K562 (cell line): Measurements from ENCODE around the gene NFKB2. TPM values are rescaled to one million over a fixed set of nuclear protein-coding genes. Genes with fewer than 3 reads are reported as not detected.

Experiments used
- CBX3 ChIP-seq, 2 experiments: IDR thresholded peaks; 1 replicate in 1 of 2; 2 replicates in 1 of 2; pipeline ENCODE4 v1.6.1; 2012; ENCODE audit warnings: inconsistent platforms in 2 of 2, low read length in 2 of 2, borderline replicate concordance in 1 of 2, control low read depth in 1 of 2
- CHCHD3 ChIP-seq: fragments of 250-450 bp; sonication (Bioruptor Pico); IDR thresholded peaks from 2 replicates; pipeline ENCODE4 v2.1.2; 2022; ENCODE audit warnings: mild to moderate bottlenecking
- COPS2 ChIP-seq: fragments of 450-650 bp; conservative IDR thresholded peaks from 2 replicates; pipeline ENCODE4 v1.6.1; 2016; ENCODE audit warnings: mild to moderate bottlenecking, moderate library complexity
- ETS2 ChIP-seq: IDR thresholded peaks from 2 replicates; pipeline ENCODE4 v1.6.1; 2016; ENCODE audit warnings: borderline replicate concordance, missing genetic modification characterization, mild to moderate bottlenecking, moderate library complexity, missing compliant biosample characterization; ENCODE audit not compliant: poor library complexity, severe bottlenecking
- FUS ChIP-seq: fragments of 200-400 bp; formaldehyde crosslinking; optimal IDR thresholded peaks from 2 replicates; pipeline ENCODE3; 2017; ENCODE audit warnings: low read depth, low read length
- GTF2F1 ChIP-seq: IDR thresholded peaks from 2 replicates; pipeline ENCODE4 v1.6.1; 2011; ENCODE audit warnings: low read depth, low read length, improper control_type of control experiment
- PHF21A ChIP-seq: fragments of 450-650 bp; IDR thresholded peaks from 2 replicates; pipeline ENCODE4 v1.6.1; 2017; ENCODE audit warnings: low read depth, borderline replicate concordance
- TBL1XR1 ChIP-seq, 2 experiments: IDR thresholded peaks; 2 replicates each; pipeline ENCODE4 v1.6.1; 2012; ENCODE audit warnings: improper control_type of control experiment in 2 of 2, low read length in 2 of 2, mild to moderate bottlenecking in 1 of 2
- ZZZ3 ChIP-seq: fragments of 450-650 bp; IDR thresholded peaks from 2 replicates; pipeline ENCODE4 v1.6.1; 2016; ENCODE audit warnings: antibody characterized with exemption, mild to moderate bottlenecking, moderate library complexity
- polyA plus RNA-seq, 8 experiments: library from polyadenylated mRNA; depleted of rRNA in 4 of 8; stranded (reverse) in 5 of 8; unstranded in 3 of 8; fragments of >200 nt; fragmentation: Nextera tagmentation in 2 of 8; fragmentation: Illumina TruSeq in 1 of 8; extraction: Ambion mirVana in 2 of 8; extraction: Trizol in 1 of 8; gene quantifications; 2 replicates each; pipeline versions ENCODE4 v1.2.1 to v1.2.3, GENCODE V29; 2011 to 2014; ENCODE audit warnings: inconsistent platforms in 1 of 8, missing spikeins in 1 of 8
- total RNA-seq, 7 experiments: library from RNA; depleted of rRNA in 6 of 7; stranded (reverse); fragments of >200 nt in 6 of 7; fragmentation: Illumina TruSeq in 2 of 7; extraction: Trizol in 2 of 7; gene quantifications; 2 replicates each; pipeline versions ENCODE4 v1.2.1 to v1.2.3, GENCODE V29; 2011 to 2021; ENCODE audit warnings: low replicate concordance in 1 of 7
- TF ChIP-seq, protein P1 (sequence below): fragments of 200-800 bp; sonication (Bioruptor generic); IDR thresholded peaks from 2 replicates; pipeline ENCODE4 v1.6.1; 2016; ENCODE audit warnings: missing genetic modification characterization, missing compliant biosample characterization
- TF ChIP-seq, protein P2 (sequence below): fragments of 250-450 bp; sonication (Bioruptor Pico); IDR thresholded peaks from 2 replicates; pipeline ENCODE4 v1.8.0; 2022; ENCODE audit warnings: moderate library complexity, mild to moderate bottlenecking, inconsistent platforms
- TF ChIP-seq, protein P3 (sequence below), 2 experiments: fragments of 150-350 bp in 1 of 2; IDR thresholded peaks; 2 replicates each; pipeline ENCODE4 v1.6.1; 2012 to 2016; ENCODE audit warnings: low read depth in 2 of 2, low read length in 2 of 2, mild to moderate bottlenecking in 1 of 2, moderate library complexity in 1 of 2
- TF ChIP-seq, protein P4 (sequence below), 3 experiments: fragments of 200-800 bp in 1 of 3; sonication (Bioruptor generic) in 1 of 3; sonication (generic) in 1 of 3; formaldehyde crosslinking in 1 of 3; IDR thresholded peaks; 2 replicates each; pipeline versions ENCODE4 v1.6.1 to v1.8.0; 2016 to 2022; ENCODE audit warnings: mild to moderate bottlenecking in 2 of 3, missing compliant biosample characterization in 2 of 3, missing genetic modification characterization in 2 of 3, missing genetic modification reagents in 1 of 3

The NFKB2 gene
- total and polyA plus RNA-seq, 9 of the 15 experiments (the other 6 are each of a cell fraction or from before 2014, with no cell fraction given), result 0.07 to 20.3 (median 7.9) TPM

DNA sequence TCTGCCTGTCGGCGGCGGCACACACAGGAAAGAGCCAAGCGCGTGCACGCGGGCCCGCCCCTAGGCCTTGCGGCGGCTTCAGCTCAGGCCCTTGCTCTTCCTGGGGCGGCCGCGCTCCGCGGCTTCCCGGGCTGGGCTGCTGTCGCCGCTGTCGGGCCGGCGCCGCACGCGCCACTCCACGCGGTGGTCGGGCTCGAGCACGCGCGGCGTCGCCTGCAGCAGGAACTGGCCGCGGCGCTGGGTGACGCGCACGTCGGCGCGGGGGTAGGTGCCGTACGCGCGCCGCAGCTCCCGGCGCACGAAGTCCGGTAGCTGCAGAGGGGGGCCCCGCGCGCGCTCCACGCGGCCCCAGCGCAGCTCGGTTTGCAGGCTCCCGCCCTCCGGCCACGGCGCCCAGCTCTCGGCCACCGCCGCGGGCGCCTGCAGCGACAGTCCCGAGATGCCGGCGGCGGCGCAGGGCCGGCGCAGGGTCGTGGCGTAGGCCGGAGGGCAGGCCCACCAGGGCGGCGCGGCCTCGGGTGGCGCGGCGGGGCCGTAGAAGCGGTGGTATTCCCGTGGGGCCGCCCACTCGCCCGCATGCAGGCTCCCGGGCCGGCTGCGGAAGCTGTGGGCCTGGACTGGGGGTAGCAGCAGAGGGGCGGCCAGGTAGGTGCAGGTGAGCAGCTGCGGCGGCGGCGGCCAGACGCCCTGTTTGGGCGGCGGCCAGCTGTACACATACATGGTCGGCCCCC lies 55.0 kb downstream of the NFKB2 start (continued):
- TF ChIP-seq, protein P1, sequence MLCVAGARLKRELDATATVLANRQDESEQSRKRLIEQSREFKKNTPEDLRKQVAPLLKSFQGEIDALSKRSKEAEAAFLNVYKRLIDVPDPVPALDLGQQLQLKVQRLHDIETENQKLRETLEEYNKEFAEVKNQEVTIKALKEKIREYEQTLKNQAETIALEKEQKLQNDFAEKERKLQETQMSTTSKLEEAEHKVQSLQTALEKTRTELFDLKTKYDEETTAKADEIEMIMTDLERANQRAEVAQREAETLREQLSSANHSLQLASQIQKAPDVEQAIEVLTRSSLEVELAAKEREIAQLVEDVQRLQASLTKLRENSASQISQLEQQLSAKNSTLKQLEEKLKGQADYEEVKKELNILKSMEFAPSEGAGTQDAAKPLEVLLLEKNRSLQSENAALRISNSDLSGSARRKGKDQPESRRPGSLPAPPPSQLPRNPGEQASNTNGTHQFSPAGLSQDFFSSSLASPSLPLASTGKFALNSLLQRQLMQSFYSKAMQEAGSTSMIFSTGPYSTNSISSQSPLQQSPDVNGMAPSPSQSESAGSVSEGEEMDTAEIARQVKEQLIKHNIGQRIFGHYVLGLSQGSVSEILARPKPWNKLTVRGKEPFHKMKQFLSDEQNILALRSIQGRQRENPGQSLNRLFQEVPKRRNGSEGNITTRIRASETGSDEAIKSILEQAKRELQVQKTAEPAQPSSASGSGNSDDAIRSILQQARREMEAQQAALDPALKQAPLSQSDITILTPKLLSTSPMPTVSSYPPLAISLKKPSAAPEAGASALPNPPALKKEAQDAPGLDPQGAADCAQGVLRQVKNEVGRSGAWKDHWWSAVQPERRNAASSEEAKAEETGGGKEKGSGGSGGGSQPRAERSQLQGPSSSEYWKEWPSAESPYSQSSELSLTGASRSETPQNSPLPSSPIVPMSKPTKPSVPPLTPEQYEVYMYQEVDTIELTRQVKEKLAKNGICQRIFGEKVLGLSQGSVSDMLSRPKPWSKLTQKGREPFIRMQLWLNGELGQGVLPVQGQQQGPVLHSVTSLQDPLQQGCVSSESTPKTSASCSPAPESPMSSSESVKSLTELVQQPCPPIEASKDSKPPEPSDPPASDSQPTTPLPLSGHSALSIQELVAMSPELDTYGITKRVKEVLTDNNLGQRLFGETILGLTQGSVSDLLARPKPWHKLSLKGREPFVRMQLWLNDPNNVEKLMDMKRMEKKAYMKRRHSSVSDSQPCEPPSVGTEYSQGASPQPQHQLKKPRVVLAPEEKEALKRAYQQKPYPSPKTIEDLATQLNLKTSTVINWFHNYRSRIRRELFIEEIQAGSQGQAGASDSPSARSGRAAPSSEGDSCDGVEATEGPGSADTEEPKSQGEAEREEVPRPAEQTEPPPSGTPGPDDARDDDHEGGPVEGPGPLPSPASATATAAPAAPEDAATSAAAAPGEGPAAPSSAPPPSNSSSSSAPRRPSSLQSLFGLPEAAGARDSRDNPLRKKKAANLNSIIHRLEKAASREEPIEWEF (CRISPR knock-in tag), result no peak
- TF ChIP-seq, protein P2, sequence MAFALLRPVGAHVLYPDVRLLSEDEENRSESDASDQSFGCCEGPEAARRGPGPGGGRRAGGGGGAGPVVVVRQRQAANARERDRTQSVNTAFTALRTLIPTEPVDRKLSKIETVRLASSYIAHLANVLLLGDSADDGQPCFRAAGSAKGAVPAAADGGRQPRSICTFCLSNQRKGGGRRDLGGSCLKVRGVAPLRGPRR, result no peak
- TF ChIP-seq, protein P3, sequence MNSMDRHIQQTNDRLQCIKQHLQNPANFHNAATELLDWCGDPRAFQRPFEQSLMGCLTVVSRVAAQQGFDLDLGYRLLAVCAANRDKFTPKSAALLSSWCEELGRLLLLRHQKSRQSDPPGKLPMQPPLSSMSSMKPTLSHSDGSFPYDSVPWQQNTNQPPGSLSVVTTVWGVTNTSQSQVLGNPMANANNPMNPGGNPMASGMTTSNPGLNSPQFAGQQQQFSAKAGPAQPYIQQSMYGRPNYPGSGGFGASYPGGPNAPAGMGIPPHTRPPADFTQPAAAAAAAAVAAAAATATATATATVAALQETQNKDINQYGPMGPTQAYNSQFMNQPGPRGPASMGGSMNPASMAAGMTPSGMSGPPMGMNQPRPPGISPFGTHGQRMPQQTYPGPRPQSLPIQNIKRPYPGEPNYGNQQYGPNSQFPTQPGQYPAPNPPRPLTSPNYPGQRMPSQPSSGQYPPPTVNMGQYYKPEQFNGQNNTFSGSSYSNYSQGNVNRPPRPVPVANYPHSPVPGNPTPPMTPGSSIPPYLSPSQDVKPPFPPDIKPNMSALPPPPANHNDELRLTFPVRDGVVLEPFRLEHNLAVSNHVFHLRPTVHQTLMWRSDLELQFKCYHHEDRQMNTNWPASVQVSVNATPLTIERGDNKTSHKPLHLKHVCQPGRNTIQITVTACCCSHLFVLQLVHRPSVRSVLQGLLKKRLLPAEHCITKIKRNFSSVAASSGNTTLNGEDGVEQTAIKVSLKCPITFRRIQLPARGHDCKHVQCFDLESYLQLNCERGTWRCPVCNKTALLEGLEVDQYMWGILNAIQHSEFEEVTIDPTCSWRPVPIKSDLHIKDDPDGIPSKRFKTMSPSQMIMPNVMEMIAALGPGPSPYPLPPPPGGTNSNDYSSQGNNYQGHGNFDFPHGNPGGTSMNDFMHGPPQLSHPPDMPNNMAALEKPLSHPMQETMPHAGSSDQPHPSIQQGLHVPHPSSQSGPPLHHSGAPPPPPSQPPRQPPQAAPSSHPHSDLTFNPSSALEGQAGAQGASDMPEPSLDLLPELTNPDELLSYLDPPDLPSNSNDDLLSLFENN (IDR thresholded peaks at IDR 0.05; ENCODE audit: low read depth in 2 of 2, low read length in 2 of 2), result no peak
- TF ChIP-seq, protein P4, sequence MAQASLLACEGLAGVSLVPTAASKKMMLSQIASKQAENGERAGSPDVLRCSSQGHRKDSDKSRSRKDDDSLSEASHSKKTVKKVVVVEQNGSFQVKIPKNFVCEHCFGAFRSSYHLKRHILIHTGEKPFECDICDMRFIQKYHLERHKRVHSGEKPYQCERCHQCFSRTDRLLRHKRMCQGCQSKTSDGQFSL (CRISPR knock-in tag; IDR thresholded peaks at IDR 0.05), result no peak
- TF ChIP-seq, protein P4 (tag; IDR thresholded peaks at IDR 0.05), result no peak
- no peak for TF ChIP-seq CHCHD3 (CRISPR knock-in tag)
- TF ChIP-seq GTF2F1, result no peak
- no peak for TF ChIP-seq FUS
- TF ChIP-seq TBL1XR1 (IDR thresholded peaks at IDR 0.05; ENCODE audit: low read length in 2 of 2), result no peak
- TF ChIP-seq ZZZ3, result no peak
- no peak for TF ChIP-seq ETS2 (tag)
- no peak for TF ChIP-seq COPS2
- TF ChIP-seq PHF21A, result no peak
- no peak for TF ChIP-seq CBX3 (IDR thresholded peaks at IDR 0.05; ENCODE audit: borderline replicate concordance in 1 of 2, low read length in 2 of 2)
